HepG2 (cell line): ENCODE results near the gene APOC4. TPM values are rescaled to one million over a fixed set of nuclear protein-coding genes. Genes with fewer than 3 reads are reported as not detected.

Source experiments
- ATRX ChIP-seq: sonication (generic); formaldehyde crosslinking; IDR thresholded peaks from 2 replicates; pipeline ENCODE4 v1.4.0; 2020; ENCODE audit warnings: missing genetic modification reagents, borderline replicate concordance
- CBX1 ChIP-seq: IDR thresholded peaks from one replicate; pipeline ENCODE4 v1.6.1; 2016; ENCODE audit warnings: antibody characterized with exemption, low read depth
- ESRRA ChIP-seq: sonication (generic); formaldehyde crosslinking; IDR thresholded peaks from 2 replicates; pipeline ENCODE4 v1.5.1; 2020; ENCODE audit warnings: mild to moderate bottlenecking, low read depth, missing genetic modification reagents
- HNF4A ChIP-seq: sonication (generic); formaldehyde crosslinking; IDR thresholded peaks from 2 replicates; pipeline ENCODE4 v1.4.0; 2020; ENCODE audit warnings: missing genetic modification reagents
- KAT7 ChIP-seq: IDR thresholded peaks from 2 replicates; pipeline ENCODE4 v1.6.1; 2018; ENCODE audit warnings: borderline replicate concordance, missing compliant biosample characterization
- MXD3 ChIP-seq: IDR thresholded peaks from 2 replicates; pipeline ENCODE4 v1.6.1; 2016; ENCODE audit warnings: mild to moderate bottlenecking, missing biosample characterization, missing genetic modification reagents
- SIN3A ChIP-seq: IDR thresholded peaks from 2 replicates; pipeline ENCODE4 v1.6.1; 2011; ENCODE audit warnings: low read depth, mild to moderate bottlenecking, control low read depth, low read length, borderline replicate concordance
- SMAD1 ChIP-seq: sonication (generic); formaldehyde crosslinking; IDR thresholded peaks from 2 replicates; pipeline ENCODE4 v1.4.0; 2020; ENCODE audit warnings: missing genetic modification reagents, low read depth, mild to moderate bottlenecking, borderline replicate concordance
- TBL1XR1 ChIP-seq: fragments of 150-350 bp; IDR thresholded peaks from 2 replicates; pipeline ENCODE4 v1.6.1; 2014; ENCODE audit warnings: borderline replicate concordance, low read length; ENCODE audit not compliant: partially characterized antibody
- ZBED4 ChIP-seq: sonication (generic); formaldehyde crosslinking; IDR thresholded peaks from 2 replicates; pipeline ENCODE4 v1.4.0; 2020; ENCODE audit warnings: missing genetic modification reagents, borderline replicate concordance
- ZBTB1 ChIP-seq: sonication (generic); formaldehyde crosslinking; IDR thresholded peaks from 2 replicates; pipeline ENCODE4 v1.4.0; 2020; ENCODE audit warnings: missing genetic modification reagents, borderline replicate concordance
- ZNF124 ChIP-seq: sonication (generic); formaldehyde crosslinking; IDR thresholded peaks from 2 replicates; pipeline ENCODE4 v1.4.0; 2020; ENCODE audit warnings: missing genetic modification reagents
- ZNF34 ChIP-seq: sonication (generic); formaldehyde crosslinking; IDR thresholded peaks from 2 replicates; pipeline ENCODE4 v1.4.0; 2020; ENCODE audit warnings: mild to moderate bottlenecking, missing genetic modification reagents, borderline replicate concordance
- ZNF501 ChIP-seq: sonication (generic); formaldehyde crosslinking; IDR thresholded peaks from 2 replicates; pipeline ENCODE4 v1.5.1; 2020; ENCODE audit warnings: mild to moderate bottlenecking, moderate library complexity, missing genetic modification reagents
- ZNF557 ChIP-seq: sonication (generic); formaldehyde crosslinking; IDR thresholded peaks from 2 replicates; pipeline ENCODE4 v1.4.0; 2020; ENCODE audit warnings: missing genetic modification reagents
- ZNF777 ChIP-seq: sonication (generic); formaldehyde crosslinking; IDR thresholded peaks from 2 replicates; pipeline ENCODE4 v1.4.0; 2020; ENCODE audit warnings: missing genetic modification reagents
- ZSCAN30 ChIP-seq: sonication (generic); formaldehyde crosslinking; IDR thresholded peaks from 2 replicates; pipeline ENCODE4 v1.5.0; 2020; ENCODE audit warnings: mild to moderate bottlenecking, missing genetic modification reagents
- polyA plus RNA-seq, 8 experiments: library from polyadenylated mRNA; depleted of rRNA in 3 of 8; stranded (reverse) in 7 of 8; unstranded in 1 of 8; fragments of >200 nt; fragmentation: Illumina TruSeq in 4 of 8; extraction: Trizol in 4 of 8; gene quantifications; 2 replicates each; pipeline versions ENCODE4 v1.2.1 to v1.2.3, GENCODE V29; 2011 to 2016; ENCODE audit warnings: low read depth in 4 of 8, missing spikeins in 1 of 8, mixed read lengths in 1 of 8; ENCODE audit not compliant: insufficient read depth in 1 of 8
- total RNA-seq, 5 experiments: library from RNA; depleted of rRNA; stranded (reverse); fragments of >200 nt; fragmentation: Illumina TruSeq; extraction: Trizol; gene quantifications; 2 replicates each; pipeline ENCODE4 v1.2.3, GENCODE V29; 2016; ENCODE audit warnings: low read depth in 1 of 5
- TF ChIP-seq, protein P1 (sequence below): sonication (generic); formaldehyde crosslinking; IDR thresholded peaks from 2 replicates; pipeline ENCODE4 v1.5.0; 2020; ENCODE audit warnings: missing genetic modification reagents
- TF ChIP-seq, protein P2 (sequence below): sonication (generic); formaldehyde crosslinking; IDR thresholded peaks from 2 replicates; pipeline ENCODE4 v1.8.0; 2022; ENCODE audit warnings: mild to moderate bottlenecking, missing genetic modification reagents
- TF ChIP-seq, protein P3 (sequence below): fragments of 450-650 bp; IDR thresholded peaks from 2 replicates; pipeline ENCODE4 v1.6.1; 2016

Gene APOC4
- total and polyA plus RNA-seq, 2 of the 13 experiments (the other 11 are each of a cell fraction or from before 2014, with no cell fraction given): 0.46 TPM; not detected in 1

- TF ChIP-seq ZBED4 (CRISPR knock-in tag) (no peak), ZNF34 (no peak), ZNF777 (no peak), MXD3 (CRISPR knock-in tag) (no peak), HNF4A (no peak; the same call in 1 of the 2 replicates), ATRX (CRISPR knock-in tag) (no peak), ZBTB1 (no peak), CBX1 (peak; percentile 80), SIN3A (peak; percentile 57; the same call in 1 of the 2 replicates), ZSCAN30 (no peak), KAT7 (CRISPR knock-in tag) (no peak), ZNF501 (peak; percentile 81; the same call in 1 of the 2 replicates), TBL1XR1 (peak; percentile 20), ZNF557 (CRISPR knock-in tag) (0 out of 2 replicates have a peak, but pooled peaks have one; percentile 80), SMAD1 (CRISPR knock-in tag) (no peak), ZNF124 (CRISPR knock-in tag) (no peak), ESRRA (CRISPR knock-in tag) (no peak; the same call in 1 of the 2 replicates)
- TF ChIP-seq, protein P1, sequence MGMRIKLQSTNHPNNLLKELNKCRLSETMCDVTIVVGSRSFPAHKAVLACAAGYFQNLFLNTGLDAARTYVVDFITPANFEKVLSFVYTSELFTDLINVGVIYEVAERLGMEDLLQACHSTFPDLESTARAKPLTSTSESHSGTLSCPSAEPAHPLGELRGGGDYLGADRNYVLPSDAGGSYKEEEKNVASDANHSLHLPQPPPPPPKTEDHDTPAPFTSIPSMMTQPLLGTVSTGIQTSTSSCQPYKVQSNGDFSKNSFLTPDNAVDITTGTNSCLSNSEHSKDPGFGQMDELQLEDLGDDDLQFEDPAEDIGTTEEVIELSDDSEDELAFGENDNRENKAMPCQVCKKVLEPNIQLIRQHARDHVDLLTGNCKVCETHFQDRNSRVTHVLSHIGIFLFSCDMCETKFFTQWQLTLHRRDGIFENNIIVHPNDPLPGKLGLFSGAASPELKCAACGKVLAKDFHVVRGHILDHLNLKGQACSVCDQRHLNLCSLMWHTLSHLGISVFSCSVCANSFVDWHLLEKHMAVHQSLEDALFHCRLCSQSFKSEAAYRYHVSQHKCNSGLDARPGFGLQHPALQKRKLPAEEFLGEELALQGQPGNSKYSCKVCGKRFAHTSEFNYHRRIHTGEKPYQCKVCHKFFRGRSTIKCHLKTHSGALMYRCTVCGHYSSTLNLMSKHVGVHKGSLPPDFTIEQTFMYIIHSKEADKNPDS (CRISPR knock-in tag): no peak
- TF ChIP-seq, protein P2, sequence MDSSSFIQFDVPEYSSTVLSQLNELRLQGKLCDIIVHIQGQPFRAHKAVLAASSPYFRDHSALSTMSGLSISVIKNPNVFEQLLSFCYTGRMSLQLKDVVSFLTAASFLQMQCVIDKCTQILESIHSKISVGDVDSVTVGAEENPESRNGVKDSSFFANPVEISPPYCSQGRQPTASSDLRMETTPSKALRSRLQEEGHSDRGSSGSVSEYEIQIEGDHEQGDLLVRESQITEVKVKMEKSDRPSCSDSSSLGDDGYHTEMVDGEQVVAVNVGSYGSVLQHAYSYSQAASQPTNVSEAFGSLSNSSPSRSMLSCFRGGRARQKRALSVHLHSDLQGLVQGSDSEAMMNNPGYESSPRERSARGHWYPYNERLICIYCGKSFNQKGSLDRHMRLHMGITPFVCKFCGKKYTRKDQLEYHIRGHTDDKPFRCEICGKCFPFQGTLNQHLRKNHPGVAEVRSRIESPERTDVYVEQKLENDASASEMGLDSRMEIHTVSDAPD: 0 out of 2 replicates have a peak, but pooled peaks have one; percentile 50
- TF ChIP-seq, protein P3, sequence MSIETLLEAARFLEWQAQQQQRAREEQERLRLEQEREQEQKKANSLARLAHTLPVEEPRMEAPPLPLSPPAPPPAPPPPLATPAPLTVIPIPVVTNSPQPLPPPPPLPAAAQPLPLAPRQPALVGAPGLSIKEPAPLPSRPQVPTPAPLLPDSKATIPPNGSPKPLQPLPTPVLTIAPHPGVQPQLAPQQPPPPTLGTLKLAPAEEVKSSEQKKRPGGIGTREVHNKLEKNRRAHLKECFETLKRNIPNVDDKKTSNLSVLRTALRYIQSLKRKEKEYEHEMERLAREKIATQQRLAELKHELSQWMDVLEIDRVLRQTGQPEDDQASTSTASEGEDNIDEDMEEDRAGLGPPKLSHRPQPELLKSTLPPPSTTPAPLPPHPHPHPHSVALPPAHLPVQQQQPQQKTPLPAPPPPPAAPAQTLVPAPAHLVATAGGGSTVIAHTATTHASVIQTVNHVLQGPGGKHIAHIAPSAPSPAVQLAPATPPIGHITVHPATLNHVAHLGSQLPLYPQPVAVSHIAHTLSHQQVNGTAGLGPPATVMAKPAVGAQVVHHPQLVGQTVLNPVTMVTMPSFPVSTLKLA: 0 out of 2 replicates have a peak, but pooled peaks have one; percentile 33
These were observed 12.8 kb downstream of the APOC4 start, which contains the start of gene CLPTM1 (continued) for GRCh38 chr19:44954649-44955504.
